Sciatic nerve (tissue), 2 donors: Measurements from ENCODE around the gene MAGEF1. TPM values are rescaled to one million over a fixed set of nuclear protein-coding genes. Genes with fewer than 3 reads are reported as not detected.

Source experiments
- ATAC-seq: fragments of 200-7000 bp; cut with Tn5 transposase; one replicate; pipeline ENCODE4 v1.9.1; 2020; ENCODE audit warnings: mild to moderate bottlenecking, moderate library complexity
- DNase-seq: peaks from one replicate; pipeline ENCODE4 v3.0.0-alpha.2; 2020; ENCODE audit warnings: low spot score
- intact Hi-C: fragments of 100-400 bp; cut with DNase I; formaldehyde crosslinking; loops from one replicate; pipeline ENCODE4 v1.14.2; 2022
- total RNA-seq: library from RNA; stranded (reverse); fragmentation: NEBNext Ultra II Directional; extraction: Animal tissue kit (Norgen Biotek cat#: 25700); gene quantifications from one replicate; pipeline ENCODE4 v1.2.1, GENCODE V29; 2021
- donor health status: DM: no; HTN: no; CAD: no.
- donor health status: DM: no; HTN: no; CAD: no.

The MAGEF1 gene
- total RNA-seq, 1 donor from 2014 or later = 25.0 TPM

- DNase-seq (no peak), ATAC-seq (peak; percentile 63)
- intact Hi-C loops = no loop called here
Measured at GRCh38 chr3:184678317-184679055, 33.4 kb downstream of the MAGEF1 start.

- intact Hi-C loops = no loop called here
- no peak for ATAC-seq
- DNase-seq = no peak
Measured at GRCh38 chr3:184677344-184678316, 34.2 kb downstream of the MAGEF1 start.

- DNase-seq (no peak), ATAC-seq (peak; percentile 15)
- intact Hi-C loops = no loop called here
Measured at GRCh38 chr3:184676927-184677326, 34.9 kb downstream of the MAGEF1 start.

GRCh38 chr3:184674626-184675025 is 37.2 kb downstream of the MAGEF1 start:
- no peak for DNase-seq
- intact Hi-C loops = no loop called here
- ATAC-seq = no peak

GRCh38 chr3:184672977-184673870 is 38.6 kb downstream of the MAGEF1 start:
- intact Hi-C loops = no loop called here
- DNase-seq (no peak), ATAC-seq (no peak)

- no peak for DNase-seq
- intact Hi-C loops = no loop called here
- ATAC-seq = no peak
Measured at GRCh38 chr3:184672335-184672734, 39.5 kb downstream of the MAGEF1 start.

GRCh38 chr3:184670091-184670602 is 41.7 kb downstream of the MAGEF1 start:
- intact Hi-C loops = no loop called here
- DNase-seq = no peak
- ATAC-seq = no peak

- intact Hi-C loops = no loop called here
- ATAC-seq = no peak
- no peak for DNase-seq
Measured at GRCh38 chr3:184669578-184669977, 42.3 kb downstream of the MAGEF1 start.

GRCh38 chr3:184666442-184666841 is 45.4 kb downstream of the MAGEF1 start:
- ATAC-seq (no peak), DNase-seq (no peak)
- intact Hi-C loops = no loop called here

GRCh38 chr3:184665101-184665500 is 46.8 kb downstream of the MAGEF1 start:
- no peak for ATAC-seq
- intact Hi-C loops = no loop called here
- no peak for DNase-seq

GRCh38 chr3:184663756-184664155 is 48.1 kb downstream of the MAGEF1 start:
- DNase-seq = no peak
- no peak for ATAC-seq
- intact Hi-C loops = no loop called here

- no peak for DNase-seq
- ATAC-seq = no peak
- intact Hi-C loops = no loop called here
Measured at GRCh38 chr3:184663356-184663755, 48.5 kb downstream of the MAGEF1 start.

GRCh38 chr3:184662187-184662586 is 49.7 kb downstream of the MAGEF1 start:
- DNase-seq (no peak), ATAC-seq (no peak)
- intact Hi-C loops = no loop called here

GRCh38 chr3:184660931-184661330 is 50.9 kb downstream of the MAGEF1 start:
- intact Hi-C loops = no loop called here
- no peak for ATAC-seq

More at GRCh38 chr3:184660931-184661330, 50.9 kb downstream of the MAGEF1 start:
- no peak for DNase-seq

Other genes with a start within 250 kb of the MAGEF1 start
- gene EPHB3, start 150.3 kb downstream of the MAGEF1 start, total RNA-seq = 15.2 TPM
- gene VPS8, start 100.1 kb upstream of the MAGEF1 start, total RNA-seq = 86.4 TPM